NCI-H2107 (cell line): Measurements from ENCODE around the gene PALMD.

Source experiments
- DNase-seq: peaks from one replicate; lab custom pipeline; 2025; lab: John Stamatoyannopoulos, UW

The PALMD gene

GRCh38 chr1:99634971-99635624 is 10.8 kb upstream of the PALMD start:
- no peak for DNase-seq

DNA sequence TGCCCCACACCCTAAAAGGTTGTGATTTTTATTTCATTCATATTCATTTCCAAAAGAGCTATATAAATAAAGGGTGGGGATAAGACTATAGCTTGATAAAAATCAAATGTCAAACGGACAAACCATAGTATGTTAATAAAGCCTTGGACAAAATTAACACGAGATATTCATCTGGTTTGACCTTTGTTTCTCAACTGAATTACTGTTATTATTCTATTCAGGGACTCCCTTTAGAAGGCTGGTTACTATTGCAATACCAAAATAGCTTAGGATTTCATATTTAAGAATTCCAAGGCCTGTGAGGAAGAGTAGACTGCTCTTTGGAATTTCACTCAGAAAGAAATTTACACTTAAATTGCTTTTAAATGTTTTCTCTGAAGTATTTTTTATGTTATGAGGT is 10.2 kb upstream of the PALMD start:
- DNase-seq = no peak

- DNase-seq = no peak
Observed at GRCh38 chr1:99636647-99637175, 9.2 kb upstream of the PALMD start.

DNA sequence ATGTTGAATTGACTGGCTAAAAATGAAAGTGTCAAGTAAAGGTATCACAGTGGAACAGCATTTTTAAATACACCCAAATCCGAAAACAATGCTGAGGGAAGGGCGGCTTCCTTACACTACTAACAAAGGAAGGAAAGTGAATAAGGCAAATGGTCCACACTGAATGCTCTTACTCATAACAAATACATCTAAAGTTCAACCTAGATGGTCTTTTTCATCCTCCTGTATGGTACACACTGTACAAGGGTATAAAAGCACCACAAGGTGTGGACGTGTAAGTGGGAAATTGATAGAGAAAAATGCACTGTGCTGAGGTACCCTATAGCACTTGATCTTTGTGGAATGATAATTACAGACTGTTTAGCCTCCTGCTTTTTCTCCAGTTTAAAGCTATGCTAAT is 7.1 kb upstream of the PALMD start:
- DNase-seq = no peak

DNA sequence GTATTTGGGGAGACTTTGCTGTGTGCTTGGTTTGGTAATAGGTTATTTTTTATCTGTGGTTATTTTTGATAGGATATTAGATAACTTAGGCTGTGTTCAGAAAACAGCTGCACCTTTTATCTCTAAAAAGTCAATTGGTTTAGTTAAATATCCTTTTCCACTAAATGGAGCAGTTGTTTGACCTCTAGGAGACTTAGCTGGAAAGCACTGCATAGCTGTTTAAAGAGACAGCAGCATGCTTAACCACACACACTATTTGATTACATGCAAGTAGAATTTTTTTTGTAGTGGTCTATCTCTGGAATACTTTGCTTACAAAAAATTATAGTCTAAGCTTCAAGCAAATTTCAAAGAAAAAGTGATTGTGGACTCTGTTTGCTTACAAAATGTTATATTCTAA is 6.5 kb upstream of the PALMD start:
- no peak for DNase-seq

DNA sequence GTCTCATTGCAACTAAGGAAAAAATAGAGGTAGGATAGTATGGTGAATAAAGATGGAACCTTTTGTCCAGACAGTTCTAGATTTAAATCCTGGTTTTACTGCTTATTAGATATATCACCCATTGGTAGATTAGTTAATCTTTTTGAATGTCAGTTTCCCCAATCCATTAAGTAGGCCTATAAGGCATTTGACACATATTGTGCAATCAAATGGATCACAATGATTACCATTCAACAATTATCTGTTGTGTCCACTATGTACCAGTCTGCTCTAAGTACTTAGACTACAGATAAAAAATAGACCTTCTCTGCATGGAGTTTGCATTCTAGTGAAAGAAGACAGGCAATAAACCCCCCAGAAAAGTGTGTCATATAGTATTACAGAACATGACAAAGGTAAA is 6.0 kb upstream of the PALMD start:
- no peak for DNase-seq

DNA sequence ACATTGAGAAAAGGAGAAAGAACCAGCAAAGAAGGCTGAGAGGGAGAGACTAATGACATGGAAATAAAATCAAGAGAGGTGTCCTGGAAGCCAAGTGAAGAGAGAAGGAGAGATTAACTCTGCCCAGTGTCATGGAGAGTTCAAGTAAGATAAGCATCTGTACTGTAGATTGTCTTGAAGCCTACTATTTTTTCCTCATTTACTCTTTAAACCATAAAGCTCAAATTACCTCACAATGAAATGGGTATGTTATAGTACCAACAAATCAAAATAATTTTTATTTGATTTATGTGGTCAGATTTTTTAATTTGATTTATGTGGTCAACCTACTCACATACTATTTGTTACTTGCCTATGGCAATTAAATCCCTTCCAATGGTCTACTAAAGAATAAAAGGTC is 5.2 kb upstream of the PALMD start:
- no peak for DNase-seq

GRCh38 chr1:99641558-99641957 is 4.4 kb upstream of the PALMD start:
- no peak for DNase-seq

DNA sequence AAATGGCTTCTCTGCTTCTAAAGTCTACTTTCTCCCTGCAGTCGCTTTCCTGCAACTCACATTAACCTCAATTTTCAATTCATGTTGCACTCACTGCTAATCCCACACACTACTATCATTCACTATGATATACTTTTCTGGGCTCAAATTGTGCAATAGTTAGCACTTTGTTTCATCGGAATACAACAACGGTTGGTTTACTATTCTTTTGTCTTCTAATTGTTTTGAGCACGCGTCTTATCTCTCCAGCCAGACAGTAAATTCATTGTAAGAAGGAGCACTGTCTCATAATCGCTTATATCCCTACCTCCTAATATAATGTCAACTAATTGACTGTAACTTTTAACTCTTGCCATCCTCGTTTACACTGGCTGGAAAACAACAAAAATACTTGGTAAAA is 3.9 kb upstream of the PALMD start:
- DNase-seq = no peak

GRCh38 chr1:99643021-99643779 is 2.7 kb upstream of the PALMD start:
- no peak for DNase-seq

GRCh38 chr1:99644279-99645004 is 1.5 kb upstream of the PALMD start:
- DNase-seq = no peak

GRCh38 chr1:99645203-99645602 is 710 bp upstream of the PALMD start:
- DNase-seq = no peak

DNA sequence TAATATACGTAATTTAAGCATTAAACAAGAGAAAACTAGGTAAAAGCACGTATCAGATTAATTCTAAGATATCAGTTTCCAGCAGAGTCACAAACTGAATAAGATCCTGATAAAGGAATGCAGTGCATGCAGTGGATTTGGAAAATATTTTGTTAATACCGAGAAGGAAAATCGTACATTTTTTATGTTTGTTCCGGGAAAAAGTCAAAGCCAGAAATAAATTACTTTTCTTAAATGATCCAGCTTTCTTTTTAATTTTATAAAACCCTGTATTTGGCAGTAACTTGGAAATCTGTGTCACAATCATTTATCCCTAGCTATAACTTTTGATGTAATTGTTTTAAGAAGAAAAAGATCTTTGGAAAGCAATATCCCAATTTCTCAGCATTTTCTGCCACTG is 955 bp downstream of the PALMD start:
- no peak for DNase-seq

- DNase-seq = no peak
Observed at GRCh38 chr1:99647490-99647889, 1.6 kb downstream of the PALMD start.

GRCh38 chr1:99648107-99648506 is 2.2 kb downstream of the PALMD start:
- no peak for DNase-seq

DNA sequence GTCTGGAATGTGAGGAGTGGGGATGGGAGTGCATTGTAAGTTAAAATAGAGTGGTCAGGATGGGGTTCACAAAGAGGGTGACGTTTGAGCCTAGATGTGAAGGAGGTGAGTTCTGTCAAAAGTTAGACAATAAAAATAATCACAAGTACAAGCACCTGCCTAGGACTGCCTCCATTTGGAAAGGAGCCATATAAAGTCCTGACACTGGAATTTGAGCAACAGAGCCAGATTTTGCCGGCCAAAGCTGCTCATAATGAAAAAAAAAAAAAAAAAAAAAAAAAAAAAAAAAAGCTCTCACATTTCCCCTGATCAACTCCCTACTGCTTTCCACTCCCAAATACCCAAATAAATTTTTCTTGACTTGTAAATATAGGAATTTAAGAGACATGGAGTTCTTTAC is 4.1 kb downstream of the PALMD start:
- DNase-seq = no peak

DNA sequence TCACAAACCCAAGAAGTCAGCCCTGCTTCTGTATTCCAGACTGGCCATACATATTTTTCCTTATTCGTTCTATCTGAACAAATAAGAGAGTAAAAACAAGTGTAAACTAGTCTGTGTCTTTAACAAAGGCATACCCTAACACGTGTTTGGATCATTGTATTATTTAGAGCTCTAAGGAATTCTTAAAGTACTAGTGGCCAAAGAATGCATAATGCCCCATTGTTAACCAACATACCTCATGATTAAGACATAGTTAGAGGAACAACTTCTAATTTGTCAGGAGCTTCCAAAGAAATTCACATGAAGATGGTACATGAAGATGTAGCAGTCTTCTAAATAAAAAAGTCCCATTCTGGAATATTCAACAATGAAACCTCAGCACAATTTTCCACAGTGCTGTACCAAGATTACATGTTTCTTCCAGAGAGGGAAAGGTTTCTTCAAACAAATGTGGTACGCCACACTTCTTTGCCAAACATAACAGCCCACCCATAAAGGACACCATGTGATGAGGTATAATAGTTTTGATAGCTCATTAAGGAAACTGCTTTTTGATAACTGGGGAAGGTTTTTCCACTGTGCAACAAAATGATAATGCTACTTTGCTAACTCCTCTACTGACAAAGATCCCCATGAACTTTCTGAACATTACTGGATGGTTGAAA is 5.0 kb downstream of the PALMD start:
- DNase-seq = no peak

- no peak for DNase-seq
Observed at GRCh38 chr1:99652881-99653281, 7.0 kb downstream of the PALMD start.

DNA sequence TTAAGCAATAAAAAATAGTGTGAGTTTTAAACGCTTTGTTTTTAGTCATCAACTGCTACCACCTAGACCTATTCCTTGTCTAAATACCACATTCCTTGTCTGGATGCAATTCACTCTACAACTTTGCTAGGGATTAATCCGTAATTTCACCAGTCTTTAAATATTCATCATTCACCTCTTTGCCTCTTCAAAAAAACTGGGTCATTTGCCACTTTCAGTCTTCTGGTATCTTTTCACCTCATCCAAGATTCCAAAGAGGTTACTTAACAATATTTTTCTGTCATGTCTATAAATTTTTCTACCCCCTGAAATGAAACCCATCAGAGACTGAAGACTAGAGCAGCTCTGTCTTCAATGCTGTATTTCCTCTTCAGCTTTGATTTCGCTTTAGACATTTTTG is 9.5 kb downstream of the PALMD start:
- no peak for DNase-seq

DNA sequence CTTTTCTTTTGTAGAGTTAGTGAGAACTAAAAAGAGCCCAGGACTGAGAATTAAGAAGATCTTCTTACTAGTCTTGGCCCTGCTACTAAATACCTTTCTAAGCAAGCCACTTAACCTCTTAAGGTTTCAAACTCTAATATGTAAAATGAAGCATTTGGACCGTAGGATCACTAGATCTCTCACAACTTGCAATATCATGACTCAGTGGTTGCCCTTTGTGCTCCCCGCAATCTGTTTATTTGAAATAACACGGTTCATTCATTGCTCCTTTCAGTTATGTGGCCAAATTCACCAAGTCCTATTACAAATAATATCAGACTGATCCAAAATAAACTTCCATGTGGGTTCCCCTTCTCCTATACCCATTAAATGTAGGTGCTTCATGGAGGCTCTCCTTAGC is 10.8 kb downstream of the PALMD start:
- DNase-seq = no peak

GRCh38 chr1:99657213-99658030 is 11.5 kb downstream of the PALMD start:
- DNase-seq = no peak

GRCh38 chr1:99658031-99658290 is 12.0 kb downstream of the PALMD start:
- DNase-seq = no peak
